Psoas muscle (tissue), 8 donors: ENCODE measurements around the gene CNST. TPM values are rescaled to one million over a fixed set of nuclear protein-coding genes. Genes with fewer than 3 reads are reported as not detected.
"Not testable (repeated sequence)": the region's sequence is repeated elsewhere in the genome, so short reads cannot be mapped to it uniquely, and the experiment has no call there.

Source experiments
- ATAC-seq, 4 donors: fragments of 200-7000 bp; cut with Tn5 transposase; one replicate each; pipeline ENCODE4 v1.9.1; 2020; ENCODE audit warnings: moderate library complexity in 3 of 4, mild to moderate bottlenecking in 2 of 4
- DNase-seq, 2 donors: peaks; one replicate each; pipeline ENCODE4 v3.0.0-alpha.2; 2020
- H3K27ac ChIP-seq: fragments of 200-600 bp; one replicate; pipeline ENCODE4 v1.8.0; 2022
- H3K27me3 ChIP-seq, 3 donors: fragments of 200-600 bp in 1 of 3; one replicate each; pipeline versions ENCODE4 v1.6.1 to v1.8.0; 2013 to 2022; ENCODE audit warnings: low read length in 2 of 3, mild to moderate bottlenecking in 2 of 3, moderate library complexity in 1 of 3; ENCODE audit not compliant: insufficient read depth in 3 of 3
- H3K36me3 ChIP-seq, 2 donors: fragments of 200-600 bp in 1 of 2; one replicate each; pipeline versions ENCODE4 v1.6.1 to v1.8.0; 2013 to 2022; ENCODE audit warnings: low read depth in 1 of 2, mild to moderate bottlenecking in 1 of 2, moderate library complexity in 1 of 2; ENCODE audit not compliant: insufficient read depth in 1 of 2
- H3K4me1 ChIP-seq: fragments of 200-600 bp; one replicate; pipeline ENCODE4 v1.8.0; 2022
- H3K4me3 ChIP-seq: fragments of 200-600 bp; one replicate; pipeline ENCODE4 v1.8.0; 2022; ENCODE audit warnings: mild to moderate bottlenecking
- H3K9me3 ChIP-seq: fragments of 200-600 bp; one replicate; pipeline ENCODE4 v1.8.0; 2022
- CTCF ChIP-seq: fragments of 200-600 bp; IDR thresholded peaks from one replicate; pipeline ENCODE4 v1.8.0; 2022; ENCODE audit warnings: antibody characterized with exemption
- WGBS, 3 donors: extraction: QIAGEN DNeasy Blood & Tissue Kit; methylation state at CpG; one replicate each; pipeline versions ENCODE4 v1.1.6 to v1.1.7; 2013; 5-methylcytosine and 5-hydroxymethylcytosine counted together
- intact Hi-C, 2 donors: fragments of 100-400 bp; cut with DNase I; formaldehyde crosslinking; loops; one replicate each; pipeline versions ENCODE4 v1.11.0 to v1.14.2; 2022
- polyA plus RNA-seq, 3 donors: library from polyadenylated mRNA; stranded (reverse); fragments of 200-250 nt; gene quantifications; one replicate each; pipeline ENCODE4 v1.2.3, GENCODE V29; 2013
- total RNA-seq, 4 donors: library from RNA; stranded (reverse); fragmentation: NEBNext Ultra II Directional in 2 of 4; extraction: Animal tissue kit (Norgen Biotek cat#: 25700) in 2 of 4; gene quantifications; one replicate each; pipeline versions ENCODE4 v1.2.1 to v1.2.4, GENCODE V29; 2021 to 2023
- donor health status: healthy with polysubstance abuse.
- donor health status: DM: no; HTN: no; CAD: no; lungs with moderate emphysema.
- donor health status: Bipolar disorder and iron deficiency.
- donor health status: healthy.
- donor health status: DM: yes; HTN: yes; CAD: no.
- donor health status: DM: no; HTN: no; CAD: no.
- donor health status: DM: no; HTN: no; CAD: no.
- donor health status: DM: yes; HTN: yes; CAD: no.

The CNST gene
- total and polyA plus RNA-seq, 7 donors = 9.7 to 64.8 (median 19.5) TPM

GRCh38 chr1:246690100-246690499 lies 123.8 kb downstream of the CNST start:
- H3K4me3 ChIP-seq = peak overlapping the region; percentile 66
- no peak for DNase-seq
- H3K4me1 ChIP-seq = peaks cover 14% of the 10 kb centered on the region
- intact Hi-C loops = loop anchor here in 1 of 2 donors (5.0 kb wide), 1 partner anchor 43 kb away; no protein-coding TSS in a partner anchor
- H3K27me3 ChIP-seq = no peaks in the 10 kb centered on the region
- ATAC-seq = peak in 3 of 4 donors; percentile 13 to 28 (median 24)
- H3K36me3 ChIP-seq = no peaks in the 10 kb centered on the region
- WGBS, 3 donors = 43 to 50% (median 44%) methylated on average over 12 of the region's 12 CpGs
- TF ChIP-seq CTCF = no peak
- H3K9me3 ChIP-seq = peaks cover 10% of the 10 kb centered on the region
- H3K27ac ChIP-seq = peak overlapping the region; percentile 81

- ATAC-seq (peak in 2 of 4 donors; percentile 55), DNase-seq (no peak)
- Histone ChIP-seq H3K36me3 (no peaks in the 10 kb centered on the region), H3K4me1 (peaks cover 14% of the 10 kb centered on the region), H3K9me3 (peaks cover 10% of the 10 kb centered on the region), H3K4me3 (no peak overlapping the region), H3K27me3 (no peaks in the 10 kb centered on the region), H3K27ac (peak overlapping the region; percentile 60)
- WGBS, 3 donors = 47 to 62% (median 54%) methylated on average over 15 of the region's 15 CpGs
- intact Hi-C loops = loop anchor here in 1 of 2 donors (5.0 kb wide), 1 partner anchor 45 kb away; no protein-coding TSS in a partner anchor
- no peak for TF ChIP-seq CTCF
These were observed 125.6 kb downstream of the CNST start for GRCh38 chr1:246691622-246692495.

GRCh38 chr1:246694213-246694895 lies 128.1 kb downstream of the CNST start:
- 91 to 92% (median 91%) methylated on average over 10 of the region's 10 CpGs for WGBS, 3 donors
- not testable (repeated sequence) for H3K36me3 ChIP-seq, H3K4me3 ChIP-seq, ATAC-seq, H3K9me3 ChIP-seq, H3K27ac ChIP-seq, DNase-seq, H3K27me3 ChIP-seq
- intact Hi-C loops = loop anchor here in 1 of 2 donors (5.0 kb wide), 1 partner anchor 47 kb away; no protein-coding TSS in a partner anchor
- H3K4me1 ChIP-seq = peaks cover 17% of the 10 kb centered on the region

DNA sequence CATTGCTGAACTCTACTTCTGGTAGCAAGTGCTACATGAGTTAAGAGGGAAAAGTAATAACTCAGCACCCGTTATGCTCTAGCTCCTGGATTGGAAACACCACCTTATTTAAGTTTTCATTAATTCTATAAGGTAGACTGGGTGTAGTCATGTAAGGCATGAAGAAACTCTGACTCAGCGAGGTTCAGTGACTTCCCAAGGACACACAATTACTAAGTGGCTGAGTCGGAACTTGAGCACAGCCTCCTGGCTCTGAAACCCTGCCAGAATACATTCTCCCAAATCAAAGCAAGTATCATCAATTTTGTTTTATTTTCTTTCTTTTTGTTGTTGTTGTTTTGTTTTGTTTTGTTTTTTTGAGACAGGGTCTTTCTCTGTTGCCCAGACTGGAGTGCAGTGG lies 128.9 kb downstream of the CNST start:
- WGBS, 3 donors = 82 to 96% (median 84%) methylated on average over 3 of the region's 3 CpGs
- no peak for TF ChIP-seq CTCF

DNA sequence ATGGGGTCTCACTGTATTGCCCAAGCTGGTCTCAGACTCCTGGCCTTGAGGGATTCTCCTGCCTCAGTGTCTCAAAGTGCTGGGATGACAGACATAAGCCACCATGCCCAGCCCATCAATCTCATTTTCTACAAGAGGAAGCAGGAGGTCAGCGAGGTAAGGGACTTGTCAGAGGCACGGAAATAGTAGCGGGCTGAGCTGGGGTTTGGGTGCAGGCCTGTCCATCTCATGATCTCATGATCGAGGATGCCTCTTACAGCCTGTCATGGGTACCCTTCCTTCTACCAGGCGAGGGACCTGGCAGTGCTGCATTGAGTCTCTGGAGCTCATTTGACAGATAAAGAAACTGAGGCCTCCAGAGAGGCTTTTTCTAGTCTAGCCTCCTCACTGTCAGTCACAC lies 129.4 kb downstream of the CNST start:
- no peak overlapping the region for H3K27ac ChIP-seq

More for the DNA sequence above, 128.9 kb downstream of the CNST start:
- Histone ChIP-seq H3K27me3 (no peaks in the 10 kb centered on the region), H3K27ac (no peak overlapping the region), H3K9me3 (peaks cover 10% of the 10 kb centered on the region), H3K36me3 (no peaks in the 10 kb centered on the region), H3K4me3 (no peak overlapping the region), H3K4me1 (peaks cover 11% of the 10 kb centered on the region)
- intact Hi-C loops = loop anchor here (5.0 kb wide), 2 partner anchors 128 to 198 kb away; partner anchors contain the start of genes CNST (in 1 of the 2) and TFB2M (in 1 of the 2)
- DNase-seq (no peak), ATAC-seq (no peak)

More for the DNA sequence above, 129.4 kb downstream of the CNST start:
- WGBS, 3 donors = 90 to 96% (median 92%) methylated on average over 5 of the region's 5 CpGs
- no peak for ATAC-seq
- no peaks in the 10 kb centered on the region for H3K27me3 ChIP-seq
- no peak overlapping the region for H3K4me3 ChIP-seq
- peaks cover 10% of the 10 kb centered on the region for H3K9me3 ChIP-seq
- TF ChIP-seq CTCF = no peak
- intact Hi-C loops = loop anchor here (5.0 kb wide), 2 partner anchors 128 to 198 kb away; partner anchors contain the start of genes CNST (in 1 of the 2) and TFB2M (in 1 of the 2)
- H3K36me3 ChIP-seq = no peaks in the 10 kb centered on the region
- DNase-seq = no peak
- peaks cover 6% of the 10 kb centered on the region for H3K4me1 ChIP-seq
